HG03108 (cell line): ENCODE measurements around the gene ANKS6.

Experiments used
- ATAC-seq: cut with Tn5 transposase; IDR thresholded peaks from one replicate; pipeline ENCODE4 v1.9.1; 2021; ENCODE audit warnings: moderate library complexity; ENCODE audit not compliant: unreplicated experiment

The ANKS6 gene

GRCh38 chr9:98796364-98797101 is at the start of gene ANKS6:
Gene ANKS6, minus strand, starts transcription at chr9:98796555. Its CDS starts 64 bp downstream, at chr9:98796491.
- ATAC-seq: peak; percentile 82

DNA sequence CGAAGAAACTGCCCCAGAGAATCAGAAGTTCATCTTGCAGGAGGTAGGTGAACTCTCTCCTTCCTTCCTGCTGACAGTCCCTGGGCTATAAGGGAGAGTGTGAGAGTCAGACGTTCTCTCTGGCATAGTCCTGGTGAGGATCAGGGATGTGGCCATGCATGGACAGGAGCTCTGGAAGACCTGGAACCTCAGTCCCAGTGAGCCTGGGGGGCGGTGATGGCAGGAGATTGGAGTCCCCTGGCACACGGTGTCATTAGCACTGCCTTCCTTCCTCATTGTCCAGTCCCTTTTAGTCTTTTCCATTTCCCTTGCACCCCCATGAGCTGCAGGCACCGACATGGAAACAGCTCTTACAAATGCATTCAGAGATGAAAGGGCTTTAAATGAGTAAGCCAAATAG is 49.7 kb upstream of the ANKS6 start:
- ATAC-seq: no peak

DNA sequence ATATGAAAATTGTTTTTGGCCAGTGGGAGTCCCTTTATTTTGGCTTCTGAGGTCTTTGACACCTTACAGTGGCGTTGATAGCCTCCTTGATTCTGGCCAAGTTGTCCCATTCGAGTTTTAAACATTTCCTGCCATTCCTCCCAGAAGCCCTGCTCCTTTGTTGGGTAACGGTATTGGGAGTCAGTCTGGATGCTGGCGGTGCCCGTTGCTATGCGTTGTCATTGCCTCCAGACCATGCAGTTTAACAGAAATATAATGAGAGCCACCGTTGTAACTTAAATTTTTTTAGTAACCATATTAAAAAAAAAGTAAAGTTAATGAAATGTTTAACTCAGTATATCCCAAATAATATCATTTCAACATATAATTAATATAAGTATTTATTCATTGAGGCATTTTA is 46.2 kb upstream of the ANKS6 start:
- no peak for ATAC-seq

DNA sequence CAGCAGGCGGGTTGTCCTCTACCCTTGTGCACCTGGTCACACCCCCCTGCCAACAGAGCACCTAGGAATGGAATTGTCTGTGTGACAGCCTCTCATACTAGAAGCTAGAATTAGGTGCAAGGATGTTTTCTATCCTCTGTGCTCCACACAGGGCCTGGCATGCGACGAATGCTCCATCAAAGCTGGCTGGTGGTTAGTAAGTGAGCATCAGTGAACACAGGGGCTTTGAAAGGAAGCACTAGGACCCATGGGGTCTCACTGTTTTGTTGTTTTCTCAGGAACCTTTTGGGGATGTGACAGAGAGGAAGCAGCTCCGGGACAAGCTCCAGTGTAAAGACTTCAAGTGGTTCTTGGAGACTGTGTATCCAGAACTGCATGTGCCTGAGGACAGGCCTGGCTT is 43.4 kb upstream of the ANKS6 start:
- no peak for ATAC-seq

- no peak for ATAC-seq
These were observed 42.7 kb upstream of the ANKS6 start for GRCh38 chr9:98838868-98839565.

DNA sequence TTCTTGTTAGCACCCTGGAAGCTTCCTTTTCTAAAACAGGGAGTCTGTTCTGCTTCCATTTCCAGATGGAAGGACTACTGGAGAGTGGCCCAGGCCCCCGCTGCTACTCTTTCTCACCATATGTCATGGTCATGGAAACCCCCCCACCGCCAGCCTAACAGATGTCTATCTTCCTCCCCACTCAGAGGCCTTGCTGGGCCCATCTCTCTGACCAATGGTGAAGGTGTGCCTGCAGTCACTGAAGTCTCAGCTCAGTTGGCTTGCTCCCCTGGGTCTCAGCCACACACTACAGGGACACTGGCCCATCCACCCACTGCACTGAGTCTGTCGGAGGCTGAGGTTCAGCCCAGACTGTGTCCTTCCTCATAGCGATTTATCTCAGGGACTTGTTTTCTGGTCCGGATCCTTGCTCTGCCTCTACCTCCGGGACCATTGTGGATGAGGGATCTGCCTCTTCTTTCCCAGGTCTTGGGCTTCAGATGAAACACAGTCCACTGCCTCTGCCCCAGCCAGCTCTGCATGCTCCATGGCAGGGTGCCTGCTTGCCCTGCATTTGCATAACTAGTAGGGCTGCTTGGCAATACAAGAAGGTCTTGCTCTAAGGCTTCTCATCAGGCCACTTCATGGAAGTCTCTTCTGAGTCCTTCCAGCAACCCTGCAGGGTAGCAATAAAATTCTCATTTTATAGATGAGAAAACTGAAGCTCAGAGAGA is 42.0 kb upstream of the ANKS6 start:
- no peak for ATAC-seq

- no peak for ATAC-seq
These were observed 41.2 kb upstream of the ANKS6 start for GRCh38 chr9:98837516-98837915.

DNA sequence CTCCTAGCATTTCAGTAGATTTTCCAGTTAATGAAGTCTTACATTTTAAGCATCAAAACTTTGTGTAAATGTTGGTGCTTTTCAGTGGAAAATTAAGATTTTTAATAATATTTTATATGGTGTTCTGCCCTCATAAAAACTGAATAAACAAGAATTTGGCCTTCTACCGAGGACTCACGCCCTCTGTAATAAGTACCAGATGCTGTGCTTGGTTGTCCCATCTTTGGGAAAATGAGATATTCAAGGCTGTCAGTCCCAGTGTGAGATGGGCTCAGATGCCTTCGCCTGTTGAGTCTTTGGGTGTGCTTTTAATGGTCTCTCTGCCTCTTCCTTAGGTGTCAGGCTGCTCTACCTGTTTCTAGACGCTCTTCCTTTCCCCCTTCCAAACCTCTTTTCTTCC is 39.9 kb upstream of the ANKS6 start:
- no peak for ATAC-seq

DNA sequence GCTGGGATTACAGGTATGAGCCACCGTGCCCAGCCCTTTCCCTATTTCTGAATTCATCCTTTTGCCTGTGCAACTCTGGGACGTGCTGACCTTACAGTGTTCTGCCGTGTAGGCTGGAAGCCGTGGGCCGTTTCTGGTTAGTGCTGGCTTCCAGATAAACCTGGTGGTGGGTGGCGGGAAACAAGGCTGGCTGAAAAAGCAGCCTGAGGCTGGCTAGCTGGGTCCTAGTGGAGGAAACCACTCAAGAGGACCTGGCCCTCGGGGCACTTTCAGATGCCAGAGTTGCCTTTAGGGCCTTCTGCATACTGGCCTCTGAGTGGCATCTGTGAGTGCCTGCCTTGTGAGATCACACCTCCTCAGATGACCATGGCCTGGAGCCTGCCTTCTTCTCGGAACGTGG is 38.0 kb upstream of the ANKS6 start:
- no peak for ATAC-seq

- no peak for ATAC-seq
These were observed 37.0 kb upstream of the ANKS6 start for GRCh38 chr9:98833090-98833956.

- no peak for ATAC-seq
These were observed 36.4 kb upstream of the ANKS6 start for GRCh38 chr9:98832768-98833089.

GRCh38 chr9:98831696-98832095 is 35.3 kb upstream of the ANKS6 start:
- ATAC-seq: no peak

GRCh38 chr9:98830554-98830953 is 34.2 kb upstream of the ANKS6 start:
- no peak for ATAC-seq

DNA sequence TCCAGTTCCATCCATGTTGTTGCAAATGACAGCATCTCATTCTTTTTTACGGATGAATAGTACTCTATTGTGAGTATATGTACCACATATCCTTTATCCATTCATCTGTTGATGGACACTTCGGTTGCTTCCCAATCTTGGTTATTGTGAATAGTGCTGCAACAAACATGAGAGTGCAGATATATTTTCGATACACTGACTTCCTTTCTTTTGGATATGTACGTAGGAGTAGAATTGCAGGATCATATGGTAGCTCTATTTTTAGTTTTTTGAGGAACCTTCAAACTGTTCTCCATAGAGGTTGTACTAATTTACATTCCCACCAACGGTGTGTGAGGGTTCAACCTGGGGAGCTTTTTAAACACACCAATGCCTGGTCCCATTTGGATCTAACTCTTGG is 33.4 kb upstream of the ANKS6 start:
- no peak for ATAC-seq

GRCh38 chr9:98826716-98827115 is 30.4 kb upstream of the ANKS6 start:
- ATAC-seq: no peak

DNA sequence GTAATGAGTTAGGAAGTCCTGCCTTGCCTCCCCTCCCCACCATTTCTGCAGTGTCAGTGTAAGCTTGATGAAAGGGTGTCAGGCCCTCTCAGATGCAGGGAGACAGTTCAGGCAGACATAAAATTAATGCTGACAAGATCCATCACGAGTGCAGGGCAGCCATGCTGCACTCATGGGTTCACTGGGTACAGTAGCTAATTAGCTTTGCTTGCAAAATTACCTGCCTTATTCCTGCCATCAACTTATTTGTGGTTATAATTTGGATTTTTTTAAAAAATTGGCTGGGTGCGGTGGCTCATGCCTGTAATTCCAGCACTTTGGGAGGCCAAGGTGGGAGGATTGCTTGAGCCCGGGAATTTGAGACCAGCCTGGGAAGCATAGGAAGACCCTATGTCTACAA is 29.1 kb upstream of the ANKS6 start:
- ATAC-seq: no peak

GRCh38 chr9:98823666-98824334 is 27.4 kb upstream of the ANKS6 start:
- no peak for ATAC-seq

- ATAC-seq: no peak
These were observed 26.3 kb upstream of the ANKS6 start for GRCh38 chr9:98822661-98823060.

DNA sequence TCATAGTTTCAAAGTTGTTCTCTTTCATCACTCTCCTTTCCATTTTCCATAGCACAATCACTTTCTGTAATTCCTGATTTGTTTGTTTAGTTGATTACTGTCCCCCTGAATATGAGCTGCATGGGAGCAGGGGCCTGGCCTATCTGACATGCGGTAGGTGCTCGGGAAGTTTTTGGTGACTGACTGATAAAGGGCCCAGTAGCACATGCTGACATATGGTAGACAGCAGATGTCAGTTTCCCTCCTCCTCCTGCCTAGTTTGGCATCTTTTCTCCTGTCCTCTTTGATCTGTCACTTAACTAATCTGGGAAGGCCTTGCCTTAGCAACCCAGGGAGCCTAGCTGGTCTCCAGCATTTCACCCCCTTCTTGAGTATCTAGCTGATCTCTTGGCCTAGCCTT is 25.5 kb upstream of the ANKS6 start:
- ATAC-seq: no peak

- no peak for ATAC-seq
These were observed 22.9 kb upstream of the ANKS6 start for GRCh38 chr9:98819231-98819630.

GRCh38 chr9:98818764-98819163 is 22.4 kb upstream of the ANKS6 start:
- ATAC-seq: no peak
